ENCODE measurements around the gene MBD5.

Gene MBD5

DNA sequence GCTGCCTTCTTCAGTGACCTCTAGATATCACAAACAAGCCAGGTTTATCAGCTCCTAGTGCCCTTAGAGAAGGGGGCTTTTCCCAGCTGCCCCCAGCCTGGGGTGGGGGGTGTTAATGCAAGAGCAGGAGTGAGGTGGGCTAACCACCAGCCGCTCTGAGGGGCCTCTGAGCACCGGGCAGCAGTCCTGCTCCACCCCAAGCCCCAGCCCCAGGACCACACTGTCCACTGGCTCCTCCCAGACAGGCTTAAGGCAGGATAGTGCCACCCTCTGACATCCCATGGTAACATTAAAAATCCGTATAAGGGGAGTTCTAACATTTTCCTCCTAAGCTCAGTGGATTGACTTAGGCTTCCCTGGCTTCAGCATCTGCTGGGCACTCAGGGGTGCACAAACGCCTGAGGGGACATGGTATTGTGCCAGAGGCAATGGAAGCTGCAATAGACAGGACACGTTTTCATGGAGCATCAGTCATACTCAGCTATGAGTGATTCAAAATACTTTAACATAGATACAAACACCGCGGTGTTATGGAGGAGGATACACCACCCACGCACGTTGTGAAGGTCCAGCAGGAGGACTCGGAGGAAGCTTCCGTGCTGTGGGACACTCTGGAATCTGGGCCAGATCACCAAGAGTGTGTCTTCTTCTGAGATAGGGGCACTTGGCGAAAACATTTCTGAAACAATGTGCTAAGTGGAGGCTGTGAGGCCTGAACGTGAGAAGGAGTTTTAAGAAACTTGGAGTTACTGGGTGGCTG lies 511.0 kb downstream of the MBD5 start:
- DNase-seq (ENCODE audit: low read depth, low spot score) = no peak
- ChIA-PET CTCF (interaction anchor here (0.7 kb wide), 1 partner anchor 542 kb away, joined by 3 read pairs; no protein-coding TSS in a partner anchor), POLR2A (no interaction called here)
- H3K4me3 ChIP-seq (ENCODE audit: low read depth, low read length) = no peak overlapping the region
- TF ChIP-seq, protein P1, sequence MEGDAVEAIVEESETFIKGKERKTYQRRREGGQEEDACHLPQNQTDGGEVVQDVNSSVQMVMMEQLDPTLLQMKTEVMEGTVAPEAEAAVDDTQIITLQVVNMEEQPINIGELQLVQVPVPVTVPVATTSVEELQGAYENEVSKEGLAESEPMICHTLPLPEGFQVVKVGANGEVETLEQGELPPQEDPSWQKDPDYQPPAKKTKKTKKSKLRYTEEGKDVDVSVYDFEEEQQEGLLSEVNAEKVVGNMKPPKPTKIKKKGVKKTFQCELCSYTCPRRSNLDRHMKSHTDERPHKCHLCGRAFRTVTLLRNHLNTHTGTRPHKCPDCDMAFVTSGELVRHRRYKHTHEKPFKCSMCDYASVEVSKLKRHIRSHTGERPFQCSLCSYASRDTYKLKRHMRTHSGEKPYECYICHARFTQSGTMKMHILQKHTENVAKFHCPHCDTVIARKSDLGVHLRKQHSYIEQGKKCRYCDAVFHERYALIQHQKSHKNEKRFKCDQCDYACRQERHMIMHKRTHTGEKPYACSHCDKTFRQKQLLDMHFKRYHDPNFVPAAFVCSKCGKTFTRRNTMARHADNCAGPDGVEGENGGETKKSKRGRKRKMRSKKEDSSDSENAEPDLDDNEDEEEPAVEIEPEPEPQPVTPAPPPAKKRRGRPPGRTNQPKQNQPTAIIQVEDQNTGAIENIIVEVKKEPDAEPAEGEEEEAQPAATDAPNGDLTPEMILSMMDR (IDR thresholded peaks at IDR 0.05; ENCODE audit: insufficient read depth, low read length, missing control alignments) = no peak

DNA sequence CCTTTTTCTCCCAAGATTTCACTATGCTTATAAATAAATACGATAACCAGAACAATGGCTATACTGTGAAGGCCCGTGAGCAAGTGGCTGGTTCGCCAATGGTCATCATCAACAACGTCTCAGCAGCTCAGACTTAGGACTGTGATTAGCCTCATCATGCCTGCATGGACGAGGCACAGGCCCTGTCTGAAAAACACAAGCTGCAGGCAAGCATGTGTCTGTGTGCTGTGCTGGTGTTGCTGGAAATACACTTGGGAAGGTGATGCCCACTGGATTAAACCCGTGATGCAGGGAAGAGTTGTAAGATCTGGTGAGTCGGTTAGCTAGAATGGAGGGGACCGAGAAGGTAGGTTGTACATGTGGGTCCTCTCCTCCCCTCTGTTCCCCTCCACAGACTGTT lies 512.1 kb downstream of the MBD5 start:
- H3K4me3 ChIP-seq (ENCODE audit: low read depth, low read length) = no peak overlapping the region
- POLR2A ChIA-PET = no interaction called here
- DNase-seq (ENCODE audit: low read depth, low spot score) = no peak
- TF ChIP-seq, protein P1 (IDR thresholded peaks at IDR 0.05; ENCODE audit: insufficient read depth, low read length, missing control alignments) = no peak
- CTCF ChIA-PET = interaction anchor here (1.2 kb wide), 1 partner anchor 23 kb away, joined by 5 read pairs; no protein-coding TSS in a partner anchor

DNA sequence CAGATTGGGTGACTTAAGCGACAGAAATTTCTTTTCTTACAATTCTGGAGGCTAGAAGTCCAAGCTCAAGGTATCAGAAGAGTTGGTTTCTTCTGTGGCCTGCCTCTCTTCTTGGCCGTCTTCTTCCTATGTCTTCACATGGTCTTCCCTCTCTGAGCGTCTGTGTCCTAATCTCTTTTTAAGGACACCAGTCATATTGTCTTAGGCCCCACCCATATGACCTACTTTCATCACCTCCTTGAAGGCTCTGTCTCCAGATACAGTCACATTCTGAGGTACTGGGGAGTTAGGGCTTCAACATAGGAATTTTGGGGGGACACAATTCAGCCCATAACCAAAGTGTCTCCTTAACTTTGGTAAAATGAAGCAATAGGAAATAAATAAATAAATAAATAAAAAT lies 512.8 kb downstream of the MBD5 start:
- TF ChIP-seq, protein P1 (IDR thresholded peaks at IDR 0.05; ENCODE audit: insufficient read depth, low read length, missing control alignments) = no peak
- H3K4me3 ChIP-seq (ENCODE audit: low read depth, low read length) = no peak overlapping the region
- no peak for DNase-seq (ENCODE audit: low read depth, low spot score)
- ChIA-PET POLR2A (no interaction called here), CTCF (interaction anchor here (1.2 kb wide), 1 partner anchor 24 kb away, joined by 5 read pairs; no protein-coding TSS in a partner anchor)

DNA sequence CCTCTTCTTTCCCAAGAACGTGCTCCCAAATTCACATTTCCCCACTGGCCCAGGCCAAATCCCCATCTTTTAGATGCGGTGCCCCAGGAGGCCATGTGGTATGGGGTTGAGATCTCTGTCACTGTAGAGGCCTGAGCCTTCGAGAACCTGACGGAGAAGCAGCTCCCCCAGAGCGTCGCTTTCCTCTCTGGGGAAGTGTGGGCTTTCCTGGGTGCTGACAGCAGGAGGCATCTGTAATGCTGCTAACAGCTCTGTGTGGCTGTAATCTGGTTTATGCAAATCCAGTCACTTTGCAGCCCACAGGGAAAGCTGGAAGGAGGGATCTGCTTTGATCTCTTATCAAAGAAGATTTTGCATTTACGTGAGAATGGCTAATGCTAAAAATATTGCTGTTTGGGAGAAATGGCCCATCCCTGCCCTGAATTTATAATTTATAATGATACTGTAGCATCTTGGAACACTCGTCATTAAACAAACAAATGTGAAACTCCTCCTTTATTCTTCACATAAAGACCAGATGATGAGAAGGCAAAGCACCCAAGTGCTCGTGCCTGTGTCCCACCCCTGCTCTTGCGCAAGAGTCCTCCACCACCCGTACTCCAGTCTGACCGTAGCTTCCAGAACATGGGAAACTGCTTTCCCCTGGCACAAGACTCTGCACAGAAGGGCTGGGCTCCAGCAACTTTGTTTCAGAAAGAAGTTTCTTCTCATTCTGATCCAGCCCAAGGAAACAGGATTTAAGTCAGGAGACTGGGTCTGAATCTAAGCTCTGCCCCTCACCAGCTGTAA lies 513.7 kb downstream of the MBD5 start:
- ChIA-PET POLR2A (no interaction called here), CTCF (interaction anchor here (1.7 kb wide), 1 partner anchor 456 kb away, joined by 5 read pairs; no protein-coding TSS in a partner anchor)
- DNase-seq (ENCODE audit: low read depth, low spot score) = no peak
- TF ChIP-seq, protein P1 (IDR thresholded peaks at IDR 0.05; ENCODE audit: insufficient read depth, low read length, missing control alignments) = no peak
- no peak overlapping the region for H3K4me3 ChIP-seq (ENCODE audit: low read depth, low read length)

DNA sequence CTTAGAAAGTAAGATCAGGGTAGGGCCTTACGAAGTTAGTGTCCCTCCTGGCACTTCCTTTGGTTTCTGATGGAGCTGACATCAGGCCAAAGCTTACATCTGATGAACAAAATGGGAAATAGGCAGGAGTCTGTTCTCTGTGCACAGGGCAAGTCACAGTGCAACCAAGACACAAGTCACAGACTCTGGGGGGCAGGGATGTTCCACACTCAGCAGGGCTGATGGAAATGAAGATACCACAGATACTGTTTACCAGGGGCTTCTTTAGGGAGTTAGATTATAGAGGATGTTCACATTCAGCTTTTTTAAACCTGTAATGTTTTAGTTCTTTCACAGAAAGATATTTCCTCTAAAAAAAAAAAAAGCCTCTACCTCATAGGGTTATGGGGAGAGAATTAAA lies 517.5 kb downstream of the MBD5 start:
- POLR2A ChIA-PET = no interaction called here

More for the DNA sequence above, 517.5 kb downstream of the MBD5 start:
- CTCF ChIA-PET = no interaction called here
- no peak for DNase-seq (ENCODE audit: low read depth, low spot score)
- H3K4me3 ChIP-seq (ENCODE audit: low read depth, low read length) = no peak overlapping the region
- TF ChIP-seq, protein P1 (IDR thresholded peaks at IDR 0.05; ENCODE audit: insufficient read depth, low read length, missing control alignments) = no peak
